ENCODE measurements around the gene ZNF319. TPM values are rescaled to one million over a fixed set of nuclear protein-coding genes. Genes with fewer than 3 reads are reported as not detected.

The ZNF319 gene
- total and polyA plus RNA-seq, 2 of the 8 experiments (the other 6 are each of a cell fraction or from before 2014, with no cell fraction given): 3.3 to 5.5 TPM

DNA sequence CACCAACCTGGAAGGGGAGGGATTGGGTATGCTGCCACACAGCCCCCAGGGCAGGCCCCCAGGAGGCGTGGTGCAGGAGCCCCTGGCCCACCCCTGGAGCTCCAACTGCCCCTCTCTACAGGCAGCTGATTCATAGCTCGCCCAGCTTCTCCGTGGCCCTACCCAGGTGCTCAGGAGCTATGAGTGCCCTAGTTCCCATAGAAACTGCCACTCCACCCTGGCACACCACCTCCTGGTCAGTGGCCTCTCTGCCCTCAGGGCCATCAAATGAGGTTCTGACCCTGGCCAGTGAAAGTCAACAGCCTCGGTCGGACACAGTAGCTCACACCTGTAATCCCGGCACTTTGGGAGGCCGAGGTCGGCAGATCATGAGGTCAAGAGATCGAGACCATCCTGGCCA, 47.6 kb downstream of the ZNF319 start:
- no peaks in the 10 kb centered on the region for H3K79me1 ChIP-seq (ENCODE audit: low read depth, low read length)
- no peak overlapping the region; the same call in 1 of the 2 replicates for H4K8ac ChIP-seq (ENCODE audit: extremely low read depth, insufficient read depth, low read length)
- H2BK20ac ChIP-seq (ENCODE audit: low read length): no peak overlapping the region
- no peak overlapping the region for H3K4me3 ChIP-seq (ENCODE audit: extremely low read depth in 1 of 4, insufficient read depth in 2 of 4, low read depth in 3 of 4, low read length in 4 of 4)
- H3K14ac ChIP-seq (ENCODE audit: insufficient read length): no peak overlapping the region
- H3K4me1 ChIP-seq (replicated peaks in 1 of 4; ENCODE audit: control insufficient read depth in 3 of 4, insufficient read depth in 4 of 4, low read length in 3 of 4): peaks cover 0 to 3% (median under 1%) of the 10 kb centered on the region in 4 experiments; a peak in 6 of 7 replicates
- H2BK12ac ChIP-seq (ENCODE audit: low read depth, low read length): no peak overlapping the region
- 89% methylated on average over 6 of the region's 9 CpGs; no CpG with 5 or more reads in 1 of the 2 experiments for whole genome bisulfite sequencing, 2 experiments (ENCODE audit: extremely low coverage in 1 of 2, insufficient coverage in 1 of 2, insufficient read length in 1 of 2, insufficient replicate concordance in 2 of 2, low coverage in 1 of 2, low lambda C conversion rate in 2 of 2, missing lambda C conversion rate in 1 of 2)
- no peak for TF ChIP-seq HDAC2 (IDR thresholded peaks at IDR 0.05; ENCODE audit: borderline replicate concordance in 1 of 2, low read depth in 2 of 2, low read length in 2 of 2)
- TF ChIP-seq TEAD4 (IDR thresholded peaks at IDR 0.05; ENCODE audit: low read depth, low read length): no peak
- TF ChIP-seq CHD2 (IDR thresholded peaks at IDR 0.05; ENCODE audit: low read length): no peak
- TF ChIP-seq TAF1 (IDR thresholded peaks at IDR 0.05; ENCODE audit: low read depth, low read length): no peak
- no peak for TF ChIP-seq SRF (IDR thresholded peaks at IDR 0.05; ENCODE audit: low read depth, low read length)
- no peak for TF ChIP-seq TBP (IDR thresholded peaks at IDR 0.05; ENCODE audit: low read depth, low read length)
- no peak for TF ChIP-seq KDM1A (IDR thresholded peaks at IDR 0.05; ENCODE audit: borderline replicate concordance, low read length)
- no peak for TF ChIP-seq PHF8 (conservative IDR thresholded peaks at IDR 0.05; ENCODE audit: low read depth, low read length)
- no peak for TF ChIP-seq JUND (IDR thresholded peaks at IDR 0.05; ENCODE audit: low read length)
- TF ChIP-seq SIRT6 (IDR thresholded peaks at IDR 0.05; ENCODE audit: low read length): no peak
- TF ChIP-seq NRF1 (IDR thresholded peaks at IDR 0.05; ENCODE audit: low read depth, low read length): no peak
- no peak for TF ChIP-seq HDAC6 (IDR thresholded peaks at IDR 0.05; ENCODE audit: low read depth, low read length)
- H3K23ac ChIP-seq (ENCODE audit: insufficient read length): no peak overlapping the region
- no peak for FAIRE-seq
- H3K79me2 ChIP-seq (ENCODE audit: control insufficient read depth in 1 of 2, insufficient read depth in 2 of 2, low read length in 2 of 2): no peaks in the 10 kb centered on the region
- H2AFZ ChIP-seq (ENCODE audit: low read length): no peak overlapping the region
- H3K27me3 ChIP-seq (replicated peaks in 1 of 4; ENCODE audit: control insufficient read depth in 3 of 4, extremely low read depth in 1 of 4, insufficient read depth in 3 of 4, low read length in 3 of 4): no peaks in the 10 kb centered on the region; a peak in 1 of 7 replicates
- H3K56ac ChIP-seq (replicated peaks; ENCODE audit: insufficient read length, low read depth, low read length): no peak overlapping the region
- no peaks in the 10 kb centered on the region for H4K20me1 ChIP-seq (replicated peaks in 1 of 2; ENCODE audit: control insufficient read depth in 1 of 2, insufficient read depth in 2 of 2, low read length in 2 of 2)
- no peak for DNase-seq (ENCODE audit: low read depth in 1 of 2, low spot score in 2 of 2)
- ChIA-PET CTCF (ENCODE audit: partially characterized antibody) (interaction anchor here (1.0 to 2.6 kb wide), 6 partner anchors 9 to 192 kb away, joined by 3 to 10 read pairs (median 6); partner anchors contain the start of genes USB1 and ZNF319), POLR2A (ENCODE audit: partially characterized antibody) (no interaction called here)
- H2BK5ac ChIP-seq (ENCODE audit: low read depth, low read length): no peak overlapping the region
- no peak overlapping the region for H2BK120ac ChIP-seq (replicated peaks; ENCODE audit: low read depth, low read length)
- no peak overlapping the region for H3K27ac ChIP-seq (ENCODE audit: low read depth, low read length)
- H3K36me3 ChIP-seq (ENCODE audit: control insufficient read depth in 2 of 4, insufficient read depth in 4 of 4, low read length in 3 of 4): no peaks in the 10 kb centered on the region
- H3K9me3 ChIP-seq (ENCODE audit: insufficient read depth in 2 of 2, low read depth in 1 of 2, low read length in 1 of 2): no peaks in the 10 kb centered on the region
- no peak overlapping the region for H4K91ac ChIP-seq (replicated peaks; ENCODE audit: insufficient read length, low read length)
- no peak overlapping the region for H2BK15ac ChIP-seq (ENCODE audit: low read length)
- no peak overlapping the region for H3K18ac ChIP-seq (ENCODE audit: extremely low read depth, low read length)
- no peak overlapping the region for H3K4ac ChIP-seq (replicated peaks; ENCODE audit: insufficient read length, low read depth, low read length)
- H2AK5ac ChIP-seq (ENCODE audit: low read depth, low read length): no peak overlapping the region
- H4K5ac ChIP-seq (ENCODE audit: insufficient read length, low read depth, low read length): no peak overlapping the region
- no peaks in the 10 kb centered on the region for H3K23me2 ChIP-seq (ENCODE audit: low read depth, low read length)
- no peak overlapping the region for H3K4me2 ChIP-seq (ENCODE audit: insufficient read depth in 1 of 2, low read depth in 2 of 2, low read length in 2 of 2)
- H3K9ac ChIP-seq (replicated peaks in 1 of 4; ENCODE audit: extremely low read depth in 1 of 4, low read depth in 3 of 4, low read length in 3 of 4): no peak overlapping the region
